HepG2 (cell line): ENCODE measurements around the gene TFF2. TPM values are rescaled to one million over a fixed set of nuclear protein-coding genes. Genes with fewer than 3 reads are reported as not detected.

Experiments
- ATAC-seq: fragments of 200-7000 bp; cut with Tn5 transposase; 3 replicates; pipeline ENCODE4 v1.9.1; 2020; ENCODE audit warnings: mild to moderate bottlenecking, moderate library complexity
- BruUV-seq: library from RNA; stranded (reverse); fragments of 400-500 nt; replicated peaks from 2 replicates; lab custom pipeline; 2021; lab: Mats Ljungman, UMichigan
- CTCF ChIA-PET: fragments of 300-600 bp; formaldehyde crosslinking; extraction: SDS; loops from one replicate; lab custom pipeline; 2021; ENCODE audit warnings: low total read pairs, inconsistent platforms, low intra/inter-chr PET ratio; lab: Yijun Ruan, JAX
- POLR2A ChIA-PET: fragments of 350-600 bp; sonication (Branson Sonifier 250); formaldehyde crosslinking; loops from one replicate; lab custom pipeline; 2020; ENCODE audit warnings: antibody characterized with exemption, inconsistent platforms; lab: Yijun Ruan, JAX
- DNase-seq: peaks from one replicate; pipeline ENCODE4 v3.0.0-alpha.2; 2015; ENCODE audit warnings: low spot score
- FAIRE-seq: peaks from 3 replicates; lab custom pipeline; 2011; peaks lifted over from hg19 to GRCh38; lab: Jason Lieb, UNC
- H2AFZ ChIP-seq: one replicate; pipeline ENCODE4 v1.6.1; 2011; ENCODE audit warnings: low read length, inconsistent platforms
- H3K27ac ChIP-seq: fragments of 300-600 bp; 3 replicates; pipeline ENCODE4 v1.8.0; 2011; ENCODE audit warnings: mixed run types, mild to moderate bottlenecking, mixed read lengths, low read length, inconsistent platforms; ENCODE audit not compliant: insufficient read depth; ENCODE audit errors: extremely low read length
- H3K27me3 ChIP-seq, 2 experiments: fragments of 200-600 bp in 1 of 2; 2 replicates in 1 of 2; 3 replicates in 1 of 2; pipeline versions ENCODE4 v1.6.0 to v1.8.0; 2011; ENCODE audit warnings: low read length in 2 of 2, mild to moderate bottlenecking in 2 of 2, moderate library complexity in 2 of 2, inconsistent platforms in 1 of 2; ENCODE audit not compliant: insufficient read depth in 2 of 2, control insufficient read depth in 1 of 2
- H3K36me3 ChIP-seq, 2 experiments: fragments of 200-600 bp in 1 of 2; replicated peaks in 1 of 2; 2 replicates in 1 of 2; 3 replicates in 1 of 2; pipeline versions ENCODE4 v1.5.1 to v1.8.0; 2011; ENCODE audit warnings: low read length in 2 of 2, inconsistent platforms in 1 of 2; ENCODE audit not compliant: insufficient read depth in 2 of 2, control insufficient read depth in 1 of 2
- H3K4me1 ChIP-seq: 2 replicates; pipeline ENCODE4 v1.5.1; 2012; ENCODE audit warnings: low read length, inconsistent platforms; ENCODE audit not compliant: insufficient read depth
- H3K4me2 ChIP-seq: 2 replicates; pipeline ENCODE4 v1.6.0; 2011; ENCODE audit warnings: low read depth, low read length, inconsistent platforms
- H3K4me3 ChIP-seq, 3 experiments: fragments of 200-600 bp in 1 of 3; sonication (generic), shearing (Covaris generic) in 1 of 3; replicated peaks in 1 of 3; 2 replicates each; pipeline ENCODE4 v1.5.1; 2011 to 2016; ENCODE audit warnings: low read length in 3 of 3, inconsistent platforms in 2 of 3, low read depth in 2 of 3, mild to moderate bottlenecking in 2 of 3, control low read depth in 1 of 3, mixed read lengths in 1 of 3; ENCODE audit not compliant: insufficient read depth in 1 of 3
- H3K79me2 ChIP-seq: one replicate; pipeline ENCODE4 v1.6.1; 2011; ENCODE audit warnings: low read length, inconsistent platforms; ENCODE audit not compliant: insufficient read depth
- H3K9ac ChIP-seq: 2 replicates; pipeline ENCODE4 v1.6.0; 2011; ENCODE audit warnings: mild to moderate bottlenecking, low read depth, low read length, inconsistent platforms; ENCODE audit not compliant: insufficient read depth
- H3K9me3 ChIP-seq: 2 replicates; pipeline ENCODE4 v1.5.1; 2012; ENCODE audit warnings: mild to moderate bottlenecking, low read length
- H4K20me1 ChIP-seq: 2 replicates; pipeline ENCODE4 v1.6.0; 2011; ENCODE audit warnings: inconsistent platforms, mild to moderate bottlenecking, low read length, moderate library complexity; ENCODE audit not compliant: insufficient read depth
- MTERF4 ChIP-seq: sonication (generic); formaldehyde crosslinking; IDR thresholded peaks from 2 replicates; pipeline ENCODE4 v1.8.0; 2023; ENCODE audit warnings: mild to moderate bottlenecking, missing genetic modification reagents
- ZBTB4 ChIP-seq: sonication (generic); formaldehyde crosslinking; IDR thresholded peaks from 2 replicates; pipeline ENCODE4 v1.4.0; 2020; ENCODE audit warnings: missing genetic modification reagents, mild to moderate bottlenecking, borderline replicate concordance
- WGBS: methylation state at CpG from one replicate; pipeline ENCODE4 v1.1.6; 2017; ENCODE audit warnings: low lambda C conversion rate; 5-methylcytosine and 5-hydroxymethylcytosine counted together
- in situ Hi-C: cut with HindIII; loops from 2 replicates; pipeline ENCODE4 v1.10.0; 2017; ENCODE audit warnings: low pct_unique_long_range_greater_than_20kb; ENCODE audit not compliant: extremely low pct_ligation_motif_present
- intact Hi-C: fragments of 100-400 bp; cut with micrococcal nuclease; formaldehyde crosslinking; loops from one replicate; pipeline ENCODE4 v1.10.0; 2022; ENCODE audit not compliant: unreplicated experiment
- polyA plus RNA-seq, 8 experiments: library from polyadenylated mRNA; depleted of rRNA in 3 of 8; stranded (reverse) in 7 of 8; unstranded in 1 of 8; fragments of >200 nt; fragmentation: Illumina TruSeq in 4 of 8; extraction: Trizol in 4 of 8; gene quantifications; 2 replicates each; pipeline versions ENCODE4 v1.2.1 to v1.2.3, GENCODE V29; 2011 to 2016; ENCODE audit warnings: low read depth in 4 of 8, missing spikeins in 1 of 8, mixed read lengths in 1 of 8; ENCODE audit not compliant: insufficient read depth in 1 of 8
- total RNA-seq, 5 experiments: library from RNA; depleted of rRNA; stranded (reverse); fragments of >200 nt; fragmentation: Illumina TruSeq; extraction: Trizol; gene quantifications; 2 replicates each; pipeline ENCODE4 v1.2.3, GENCODE V29; 2016; ENCODE audit warnings: low read depth in 1 of 5

The TFF2 gene
- total and polyA plus RNA-seq, 2 of the 13 experiments (the other 11 are each of a cell fraction or from before 2014, with no cell fraction given) = 1.5 TPM; not detected in 1

DNA sequence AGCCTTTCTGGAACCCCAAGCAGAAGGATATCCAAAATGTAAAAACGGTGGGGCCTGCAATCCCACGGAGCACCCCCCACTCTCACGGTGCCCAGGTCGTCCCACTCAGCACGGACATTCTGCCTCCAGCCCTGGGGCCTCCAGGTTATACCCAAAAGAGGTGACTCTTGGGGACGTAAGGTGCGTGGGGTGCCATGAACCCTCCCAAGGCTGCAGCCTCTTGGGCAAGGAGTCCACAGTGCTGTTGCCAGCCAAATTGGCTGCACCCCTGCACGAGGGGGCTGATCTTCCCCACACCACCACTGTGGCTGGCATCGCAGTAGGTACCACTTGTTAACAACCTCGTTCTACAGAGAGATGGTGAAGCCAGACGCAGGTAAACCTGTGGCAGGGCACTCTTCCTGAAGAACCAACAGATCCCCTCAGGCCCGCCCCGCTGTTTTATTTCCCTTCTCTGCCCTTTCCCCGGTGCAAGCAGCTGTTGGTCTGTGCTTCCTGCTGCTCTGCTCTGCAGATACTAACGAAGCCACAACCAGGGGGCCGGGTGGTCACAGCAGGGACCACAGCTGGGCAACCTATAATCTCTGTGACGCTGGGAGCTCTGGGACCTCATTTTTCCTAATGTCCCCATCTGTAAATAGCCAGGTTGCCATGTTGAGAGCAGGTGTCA, 44.3 kb downstream of the TFF2 start:
- no peaks in the 10 kb centered on the region for H4K20me1 ChIP-seq
- H3K9ac ChIP-seq = no peak overlapping the region
- no peak overlapping the region for H3K4me3 ChIP-seq
- intact Hi-C loops = no loop called here
- H2AFZ ChIP-seq = no peak overlapping the region
- H3K9me3 ChIP-seq = no peaks in the 10 kb centered on the region
- no TSS peak for BruUV-seq
- CTCF ChIA-PET = no interaction called here
- H3K27ac ChIP-seq = no peak overlapping the region
- TF ChIP-seq MTERF4 (no peak), ZBTB4 (CRISPR knock-in tag) (no peak)
- TF ChIP-seq, all 625 proteins: peak for 0
- H3K79me2 ChIP-seq = no peaks in the 10 kb centered on the region
- FAIRE-seq (no peak), ATAC-seq (no peak), DNase-seq (no peak)
- WGBS = 14% methylated on average over 10 of the region's 17 CpGs
- H3K36me3 ChIP-seq = no peaks in the 10 kb centered on the region
- POLR2A ChIA-PET = no interaction called here
- peaks cover 1 to 26% of the 10 kb centered on the region in 2 experiments; a peak in 3 of 5 replicates for H3K27me3 ChIP-seq
- H3K4me2 ChIP-seq = no peak overlapping the region
- peaks cover 11% of the 10 kb centered on the region for H3K4me1 ChIP-seq
- in situ Hi-C loops = loop anchor here (5.0 kb wide), 1 partner anchor 141 kb away; no protein-coding TSS in a partner anchor
